HG03469 (cell line): ENCODE results near the gene SLC25A46.
"Not testable (repeated sequence)": the region's sequence is repeated elsewhere in the genome, so short reads cannot be mapped to it uniquely, and the experiment has no call there.

Experiments
- ATAC-seq: cut with Tn5 transposase; IDR thresholded peaks from one replicate; pipeline ENCODE4 v1.9.1; 2021; ENCODE audit warnings: mild to moderate bottlenecking, moderate library complexity, moderate number of reproducible peaks; ENCODE audit not compliant: unreplicated experiment

SLC25A46 gene

GRCh38 chr5:110754181-110754580 lies 15.4 kb downstream of the SLC25A46 start:
- ATAC-seq = no peak

DNA sequence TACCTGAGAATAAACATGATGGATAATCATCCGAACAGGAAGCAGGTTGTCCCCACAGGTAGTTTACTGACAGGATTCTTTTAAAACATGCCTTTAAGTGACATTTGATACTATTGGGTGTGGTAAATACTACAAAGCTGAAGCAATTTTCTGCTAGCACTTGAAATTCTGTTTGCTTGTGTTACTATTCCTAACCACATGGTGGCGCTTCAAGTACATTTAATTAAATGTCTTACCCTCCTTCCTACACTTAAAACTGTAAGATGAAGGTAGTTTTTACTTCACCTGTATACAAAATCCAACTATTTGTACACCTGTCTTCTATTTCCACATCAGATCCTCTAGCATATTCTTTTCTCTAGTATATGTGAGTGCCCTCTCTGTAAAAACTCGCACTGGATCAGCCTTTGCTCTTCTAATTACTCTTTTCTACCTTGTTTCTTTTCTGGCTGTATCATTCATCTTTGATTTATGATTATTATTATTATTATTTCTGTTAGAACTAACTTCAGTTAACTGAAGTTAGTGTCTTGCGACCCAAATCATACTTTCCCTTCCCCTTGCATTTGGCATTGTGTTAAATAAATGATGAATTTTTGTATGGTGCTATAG lies 18.4 kb downstream of the SLC25A46 start:
- ATAC-seq = no peak

DNA sequence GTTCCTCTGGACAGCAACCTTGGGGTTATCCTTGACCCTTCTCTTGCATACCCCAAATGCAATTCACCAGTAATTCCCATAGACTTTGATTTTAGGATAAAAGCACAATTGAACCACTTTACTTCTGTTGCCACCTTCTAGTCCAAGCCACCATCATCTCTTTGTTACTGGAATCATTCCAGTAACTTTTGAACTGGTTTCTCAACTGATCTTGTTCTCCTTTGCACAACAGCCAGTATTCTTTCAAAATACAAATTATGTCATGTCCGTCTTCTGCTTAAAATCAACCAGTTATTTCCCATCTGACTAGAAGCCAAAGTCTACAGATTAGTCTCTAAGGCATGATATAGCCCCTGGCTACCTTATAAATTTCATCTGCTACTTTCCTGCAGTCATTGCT lies 21.4 kb downstream of the SLC25A46 start:
- no peak for ATAC-seq

DNA sequence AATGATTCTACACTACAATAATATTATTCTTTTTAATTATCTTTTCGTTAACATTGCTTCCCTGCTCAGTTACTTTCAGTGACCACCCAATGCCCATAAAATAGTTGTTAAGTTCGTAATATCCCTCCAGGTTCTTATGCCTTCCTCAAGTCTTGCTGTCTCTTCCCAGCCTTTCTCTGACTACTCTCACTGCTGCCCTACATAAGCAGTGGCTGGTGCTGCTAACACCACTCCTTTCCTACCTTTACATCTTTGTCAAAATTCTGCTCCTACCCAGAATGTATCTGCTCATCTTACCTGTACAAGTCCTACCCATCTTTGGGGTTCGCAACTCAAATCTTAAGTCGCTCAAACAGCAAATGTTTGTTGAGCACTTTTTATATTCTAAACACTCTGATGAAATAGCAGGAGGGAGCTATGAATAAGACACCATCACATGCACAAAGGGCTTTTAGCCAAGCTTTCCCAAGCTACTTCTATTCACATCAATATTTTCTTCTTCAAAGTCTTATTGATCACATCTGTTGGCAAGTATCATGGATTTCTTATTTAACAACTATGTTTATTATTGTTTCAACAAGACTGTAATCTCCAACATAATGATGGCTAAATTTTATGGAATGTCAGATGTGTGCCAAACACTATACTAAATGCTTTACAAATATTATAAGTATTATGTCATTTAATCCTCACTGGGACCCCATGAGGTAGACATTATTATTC lies 29.5 kb downstream of the SLC25A46 start:
- no peak for ATAC-seq

DNA sequence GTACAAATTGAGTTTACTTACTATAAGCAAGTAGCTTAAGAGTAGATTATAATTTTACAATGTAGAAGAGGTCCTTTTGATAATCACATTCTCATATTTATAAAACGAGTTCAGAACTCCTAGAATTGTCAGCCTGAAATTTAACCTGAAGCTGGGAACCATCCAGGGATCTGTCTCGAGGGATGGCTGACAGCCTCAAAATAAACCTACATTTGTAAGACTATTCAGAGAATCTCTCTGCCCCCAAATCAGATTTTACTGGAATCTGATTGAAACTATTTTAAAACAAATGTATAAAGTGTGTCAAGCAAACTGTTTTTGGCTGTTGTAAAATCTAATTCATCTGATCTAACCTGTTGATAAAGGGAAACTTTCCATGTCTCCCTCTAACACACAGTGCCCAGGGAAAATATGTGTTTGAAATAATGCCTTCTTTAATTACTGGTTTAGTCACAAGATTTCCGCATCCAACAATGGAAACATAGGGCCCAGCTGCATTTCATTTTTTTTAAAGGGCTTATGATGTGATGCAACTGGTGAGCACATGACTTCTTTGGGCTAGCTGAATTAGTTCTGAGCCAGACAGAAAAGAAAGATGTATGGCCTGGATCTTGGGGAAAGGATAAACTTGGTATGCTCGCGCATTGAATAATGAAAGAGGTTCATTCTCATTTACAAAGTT lies 30.3 kb downstream of the SLC25A46 start:
- ATAC-seq = no peak

GRCh38 chr5:110770286-110770685 lies 31.5 kb downstream of the SLC25A46 start:
- no peak for ATAC-seq

- ATAC-seq = no peak
These were observed 46.1 kb downstream of the SLC25A46 start for GRCh38 chr5:110784901-110785300.

- ATAC-seq = no peak
These were observed 46.5 kb downstream of the SLC25A46 start for GRCh38 chr5:110785356-110785755.

DNA sequence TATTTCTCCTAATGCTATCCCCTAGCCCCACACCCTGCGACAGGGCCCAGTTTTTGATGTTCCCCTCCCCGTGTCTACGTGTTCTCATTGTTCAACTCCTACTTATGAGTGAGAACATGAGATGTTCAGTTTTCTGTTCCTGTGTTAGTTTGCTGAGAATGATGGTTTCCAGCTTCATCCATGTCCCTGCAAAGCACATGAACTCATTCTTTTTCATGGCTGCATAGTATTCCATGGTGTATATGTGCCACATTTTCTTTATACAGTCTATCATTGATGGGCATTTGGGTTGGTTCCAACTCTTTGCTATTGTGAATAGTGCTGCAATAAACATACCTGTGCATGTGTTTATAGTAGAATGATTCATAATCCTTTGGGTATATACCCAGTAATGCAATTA lies 49.2 kb downstream of the SLC25A46 start:
- not testable (repeated sequence) for ATAC-seq

DNA sequence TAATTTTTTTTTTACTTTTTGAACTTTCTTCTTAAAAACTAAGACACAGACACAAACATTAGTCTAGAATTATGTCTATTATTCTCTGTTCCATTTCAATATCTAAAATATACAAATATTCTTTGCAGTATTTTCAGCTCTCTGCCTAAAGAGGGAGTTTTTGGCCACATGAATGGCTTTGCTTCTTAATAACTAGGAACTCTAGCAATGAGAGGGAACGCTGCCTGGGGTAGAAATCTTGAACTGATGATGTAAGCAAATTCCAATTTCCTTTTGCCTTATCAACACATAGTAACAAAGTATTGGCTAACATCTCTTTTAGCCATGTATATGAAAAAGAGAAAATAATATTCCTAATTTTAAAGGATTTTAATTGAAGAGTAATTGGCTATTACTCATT lies 51.9 kb downstream of the SLC25A46 start:
- ATAC-seq = no peak

GRCh38 chr5:110802998-110803397 lies 64.2 kb downstream of the SLC25A46 start:
- ATAC-seq = no peak

DNA sequence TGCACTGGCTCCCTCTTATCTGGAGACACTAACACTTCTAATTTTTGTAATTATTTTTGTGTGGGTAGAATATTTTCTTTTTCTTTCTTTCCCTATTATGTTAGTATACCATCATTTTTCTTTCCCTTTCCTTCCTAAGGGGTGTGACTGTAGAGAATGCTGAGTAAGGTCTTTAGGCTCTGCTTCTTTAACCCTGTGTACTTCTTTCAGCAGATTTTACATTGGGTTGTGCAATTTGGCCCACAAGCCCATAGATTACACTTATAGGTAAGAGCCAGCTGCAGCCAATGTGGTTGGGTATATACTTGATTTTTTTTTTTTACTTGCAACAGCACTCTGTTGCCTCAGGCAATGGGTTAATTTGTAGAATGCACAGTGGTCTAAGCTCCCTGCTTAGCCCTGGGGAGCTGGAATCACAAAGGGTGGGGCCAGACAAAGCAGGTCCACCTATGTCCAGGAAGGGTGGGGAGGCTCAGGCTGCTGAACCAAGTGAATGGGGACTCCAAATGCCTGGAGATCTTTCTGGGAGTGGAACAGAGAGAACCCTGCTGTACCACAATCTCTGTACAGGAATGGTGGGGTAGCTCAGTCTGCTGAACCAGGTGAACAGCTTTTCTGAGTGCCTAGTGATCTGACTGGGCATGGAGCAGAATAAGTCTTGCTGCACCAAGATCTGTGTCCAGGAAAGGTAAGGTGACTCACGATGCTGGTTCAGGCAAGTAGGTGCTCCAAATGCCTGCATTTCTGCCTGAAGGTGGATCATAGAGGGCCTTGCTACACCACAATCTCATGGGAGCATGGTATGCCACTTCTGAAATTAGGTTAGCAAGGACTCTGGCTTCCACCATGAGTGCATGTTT lies 64.9 kb downstream of the SLC25A46 start:
- ATAC-seq = no peak

DNA sequence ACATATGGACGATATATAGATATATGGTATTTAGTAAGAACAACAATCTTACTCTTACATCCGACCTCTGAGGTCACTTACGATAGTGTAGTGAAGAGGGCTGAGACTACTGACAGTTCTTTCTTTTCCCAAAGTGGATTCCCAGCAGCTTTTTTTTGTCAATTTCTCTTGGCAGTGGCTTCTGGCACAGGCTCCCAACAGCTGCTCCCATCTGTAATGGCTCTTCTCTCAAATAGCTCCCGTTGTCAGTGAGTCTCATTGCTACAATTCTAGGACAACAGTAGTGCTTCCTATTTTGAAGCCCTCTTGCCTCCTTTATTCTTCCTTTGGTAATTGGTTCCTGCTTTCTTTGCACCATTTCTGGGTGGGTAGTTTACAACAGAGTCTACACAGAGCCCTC lies 68.4 kb downstream of the SLC25A46 start:
- no peak for ATAC-seq

- no peak for ATAC-seq
These were observed 70.2 kb downstream of the SLC25A46 start for GRCh38 chr5:110809006-110809405.
